WTC11 (cell line): ENCODE results near the gene HERPUD2. TPM values are rescaled to one million over a fixed set of nuclear protein-coding genes. Genes with fewer than 3 reads are reported as not detected.

Experiments used
- ATAC-seq: fragments of 200-7000 bp; cut with Tn5 transposase; 2 replicates; pipeline ENCODE4 v1.10.0; 2021; ENCODE audit warnings: mild to moderate bottlenecking, moderate library complexity
- CTCF ChIA-PET: fragments of 300-600 bp; sonication (Branson Sonifier 250); formaldehyde crosslinking; loops from one replicate; lab custom pipeline; 2021; ENCODE audit warnings: antibody characterized with exemption; lab: Charles Lee
- POLR2A ChIA-PET: fragments of 350-600 bp; sonication (Branson Sonifier 250); formaldehyde crosslinking; loops from one replicate; lab custom pipeline; 2021; ENCODE audit warnings: antibody characterized with exemption; lab: Charles Lee
- DNase-seq: peaks from one replicate; pipeline ENCODE4 v3.0.0; 2021; ENCODE audit warnings: low spot score
- H3K27ac Mint-ChIP-seq: 2 replicates; pipeline ENCODE4 v1.8.0; 2021; ENCODE audit warnings: mixed read lengths
- H3K27me3 Mint-ChIP-seq: 2 replicates; pipeline ENCODE4 v1.8.0; 2021; ENCODE audit warnings: low read depth, mild to moderate bottlenecking, moderate library complexity, mixed read lengths
- H3K36me3 Mint-ChIP-seq: 2 replicates; pipeline ENCODE4 v1.8.0; 2021; ENCODE audit warnings: mixed read lengths
- H3K4me1 Mint-ChIP-seq: 2 replicates; pipeline ENCODE4 v1.8.0; 2022; ENCODE audit warnings: mixed read lengths
- H3K4me3 Mint-ChIP-seq: 2 replicates; pipeline ENCODE4 v1.8.0; 2021; ENCODE audit warnings: mild to moderate bottlenecking, moderate library complexity, mixed read lengths
- H3K9me3 Mint-ChIP-seq: 2 replicates; pipeline ENCODE4 v1.8.0; 2021; ENCODE audit warnings: mixed read lengths
- AR ChIP-seq: fragments of 250-450 bp; sonication (Bioruptor Pico); IDR thresholded peaks from 2 replicates; pipeline ENCODE4 v1.9.0; 2021; ENCODE audit warnings: mild to moderate bottlenecking
- ATF2 ChIP-seq: sonication (generic); formaldehyde crosslinking; IDR thresholded peaks from 2 replicates; pipeline ENCODE4 v1.8.1; 2022; ENCODE audit warnings: low read depth, missing genetic modification reagents, borderline replicate concordance
- ATF3 ChIP-seq: sonication (generic); formaldehyde crosslinking; conservative IDR thresholded peaks from 2 replicates; pipeline ENCODE4 v1.8.1; 2022; ENCODE audit warnings: mild to moderate bottlenecking, missing genetic modification reagents
- CBFB ChIP-seq: sonication (generic); formaldehyde crosslinking; IDR thresholded peaks from 2 replicates; pipeline ENCODE4 v1.8.1; 2022; ENCODE audit warnings: mild to moderate bottlenecking, low read depth, missing genetic modification reagents
- CREM ChIP-seq: sonication (generic); formaldehyde crosslinking; IDR thresholded peaks from 2 replicates; pipeline ENCODE4 v1.8.1; 2022; ENCODE audit warnings: mild to moderate bottlenecking, missing genetic modification reagents, moderate library complexity
- CTCF ChIP-seq: fragments of 200-600 bp; IDR thresholded peaks from 2 replicates; pipeline ENCODE4 v1.8.0; 2022; ENCODE audit warnings: antibody characterized with exemption
- ERG ChIP-seq: fragments of 250-450 bp; sonication (Bioruptor Pico); IDR thresholded peaks from 2 replicates; pipeline ENCODE4 v1.8.0; 2021; ENCODE audit warnings: mild to moderate bottlenecking
- ESRRA ChIP-seq: sonication (generic); formaldehyde crosslinking; IDR thresholded peaks from 2 replicates; pipeline ENCODE4 v1.8.1; 2022; ENCODE audit warnings: mild to moderate bottlenecking, missing genetic modification reagents, borderline replicate concordance
- GABPB1 ChIP-seq: sonication (generic); formaldehyde crosslinking; IDR thresholded peaks from 2 replicates; pipeline ENCODE4 v1.8.1; 2023; ENCODE audit warnings: mild to moderate bottlenecking, missing genetic modification reagents
- GRHL2 ChIP-seq: fragments of 250-450 bp; sonication (Bioruptor Pico); IDR thresholded peaks from 2 replicates; pipeline ENCODE4 v1.8.0; 2022; ENCODE audit warnings: mild to moderate bottlenecking, moderate library complexity; ENCODE audit not compliant: insufficient replicate concordance, severe bottlenecking
- GTF2I ChIP-seq: fragments of 250-450 bp; sonication (Bioruptor Pico); conservative IDR thresholded peaks from 2 replicates; pipeline ENCODE4 v1.4.0; 2021; ENCODE audit warnings: mild to moderate bottlenecking
- HMGA2 ChIP-seq: fragments of 250-450 bp; sonication (Bioruptor Pico); IDR thresholded peaks from 2 replicates; pipeline ENCODE4 v1.4.0; 2021; ENCODE audit warnings: mild to moderate bottlenecking, moderate library complexity
- IRF1 ChIP-seq: sonication (generic); formaldehyde crosslinking; IDR thresholded peaks from 2 replicates; pipeline ENCODE4 v1.8.0; 2023; ENCODE audit warnings: missing genetic modification reagents
- MAX ChIP-seq: sonication (generic); formaldehyde crosslinking; IDR thresholded peaks from 2 replicates; pipeline ENCODE4 v1.8.0; 2022; ENCODE audit warnings: mild to moderate bottlenecking, missing genetic modification reagents
- MLX ChIP-seq: sonication (generic); formaldehyde crosslinking; IDR thresholded peaks from 2 replicates; pipeline ENCODE4 v1.8.1; 2023; ENCODE audit warnings: mild to moderate bottlenecking, missing genetic modification reagents, moderate library complexity
- OVOL2 ChIP-seq: fragments of 250-450 bp; sonication (Bioruptor Pico); IDR thresholded peaks from 2 replicates; pipeline ENCODE4 v1.9.0; 2021; ENCODE audit warnings: mild to moderate bottlenecking, borderline replicate concordance
- SOX15 ChIP-seq: fragments of 250-450 bp; sonication (Bioruptor Pico); IDR thresholded peaks from 2 replicates; pipeline ENCODE4 v1.9.0; 2021; ENCODE audit warnings: mild to moderate bottlenecking
- USF2 ChIP-seq: sonication (generic); formaldehyde crosslinking; IDR thresholded peaks from 2 replicates; pipeline ENCODE4 v1.8.1; 2023; ENCODE audit warnings: mild to moderate bottlenecking, missing genetic modification reagents, moderate library complexity
- ZNF219 ChIP-seq: sonication (generic); formaldehyde crosslinking; IDR thresholded peaks from 2 replicates; pipeline ENCODE4 v1.8.0; 2023; ENCODE audit warnings: missing genetic modification reagents, mild to moderate bottlenecking, borderline replicate concordance
- ZNF232 ChIP-seq: sonication (generic); formaldehyde crosslinking; IDR thresholded peaks from 2 replicates; pipeline ENCODE4 v1.8.0; 2022; ENCODE audit warnings: mild to moderate bottlenecking, missing genetic modification reagents
- ZNF423 ChIP-seq: fragments of 250-450 bp; sonication (Bioruptor Pico); IDR thresholded peaks from 2 replicates; pipeline ENCODE4 v2.1.2; 2022; ENCODE audit warnings: mild to moderate bottlenecking, moderate library complexity
- ZNF425 ChIP-seq: fragments of 250-450 bp; sonication (Bioruptor Pico); conservative IDR thresholded peaks from 2 replicates; pipeline ENCODE4 v1.9.0; 2021; ENCODE audit warnings: mild to moderate bottlenecking
- total RNA-seq: library from RNA; stranded (reverse); gene quantifications from 3 replicates; pipeline ENCODE4 v1.2.3, GENCODE V29; 2021

HERPUD2 gene
- total RNA-seq, 1 experiment from 2014 or later = 16.2 TPM

- TF ChIP-seq ERG (no peak), GRHL2 (CRISPR knock-in tag) (no peak), CTCF (no peak), SOX15 (CRISPR knock-in tag) (no peak)
- no peak for ATAC-seq
- POLR2A ChIA-PET = no interaction called here
- Mint-ChIP-seq H3K4me1 (peaks cover 41% of the 10 kb centered on the region), H3K27ac (no peak overlapping the region), H3K9me3 (peaks cover 5% of the 10 kb centered on the region), H3K36me3 (peaks cover 5% of the 10 kb centered on the region), H3K27me3 (peaks cover 10% of the 10 kb centered on the region), H3K4me3 (no peak overlapping the region; the same call in 1 of the 2 replicates)
- CTCF ChIA-PET = no interaction called here
- no peak for DNase-seq
Observed at GRCh38 chr7:35691827-35692307, 3.1 kb downstream of the HERPUD2 start.

GRCh38 chr7:35691366-35691765, 3.6 kb downstream of the HERPUD2 start:
- no peak for ATAC-seq
- peaks cover 38% of the 10 kb centered on the region for H3K4me1 Mint-ChIP-seq
- no peak for TF ChIP-seq OVOL2 (CRISPR knock-in tag)
- TF ChIP-seq GABPB1 (CRISPR knock-in tag) = no peak
- TF ChIP-seq CBFB (CRISPR knock-in tag) = no peak
- TF ChIP-seq AR (CRISPR knock-in tag) = no peak
- no peak for TF ChIP-seq ZNF423
- TF ChIP-seq CREM (CRISPR knock-in tag) = no peak
- no peak for TF ChIP-seq ZNF232 (CRISPR knock-in tag)
- no peak for TF ChIP-seq HMGA2
- no peak for TF ChIP-seq ZNF425 (CRISPR knock-in tag)
- TF ChIP-seq ATF3 (CRISPR knock-in tag) = no peak
- no peak for TF ChIP-seq ZNF219
- TF ChIP-seq ATF2 (CRISPR knock-in tag) = no peak
- TF ChIP-seq IRF1 (CRISPR knock-in tag) = no peak
- no peak for TF ChIP-seq GTF2I (CRISPR knock-in tag)
- no peak for TF ChIP-seq MLX
- no peak for TF ChIP-seq ESRRA (CRISPR knock-in tag)
- no peak for TF ChIP-seq MAX (CRISPR knock-in tag)
- no peak for TF ChIP-seq USF2 (CRISPR knock-in tag)
- peaks cover 2% of the 10 kb centered on the region; the same call in 1 of the 2 replicates for H3K36me3 Mint-ChIP-seq
- CTCF ChIA-PET = no interaction called here
- POLR2A ChIA-PET = no interaction called here
- H3K27me3 Mint-ChIP-seq = peaks cover 10% of the 10 kb centered on the region
- no peak for DNase-seq
- H3K4me3 Mint-ChIP-seq = no peak overlapping the region
- peaks cover under 1% of the 10 kb centered on the region; the same call in 1 of the 2 replicates for H3K9me3 Mint-ChIP-seq
- H3K27ac Mint-ChIP-seq = no peak overlapping the region
